ENCODE data around the gene SLCO6A1.
"Not testable (repeated sequence)": the region's sequence is repeated elsewhere in the genome, so short reads cannot be mapped to it uniquely, and the experiment has no call there.

The SLCO6A1 gene

GRCh38 chr5:102498271-102499034, at the start of gene SLCO6A1:
Gene SLCO6A1 (minus strand): TSS chr5:102499001. CDS start chr5:102498844, 157 bp downstream.
- DNase-seq (ENCODE audit: low read depth in 2 of 2): no peak

- DNase-seq (ENCODE audit: low read depth in 2 of 2): no peak
Observed at GRCh38 chr5:102547141-102548035, 48.6 kb upstream of the SLCO6A1 start.

GRCh38 chr5:102545175-102545574, 46.4 kb upstream of the SLCO6A1 start:
- no peak for DNase-seq (ENCODE audit: low read depth in 2 of 2)

- no peak for DNase-seq (ENCODE audit: low read depth in 2 of 2)
Observed at GRCh38 chr5:102542057-102542456, 43.3 kb upstream of the SLCO6A1 start.

GRCh38 chr5:102539996-102540728, 41.4 kb upstream of the SLCO6A1 start:
- DNase-seq (ENCODE audit: low read depth in 2 of 2): no peak

GRCh38 chr5:102539562-102539961, 40.8 kb upstream of the SLCO6A1 start:
- no peak for DNase-seq (ENCODE audit: low read depth in 2 of 2)

- no peak for DNase-seq (ENCODE audit: low read depth in 2 of 2)
Observed at GRCh38 chr5:102537011-102537410, 38.2 kb upstream of the SLCO6A1 start.

- no peak for DNase-seq (ENCODE audit: low read depth in 2 of 2)
Observed at GRCh38 chr5:102536323-102536928, 37.6 kb upstream of the SLCO6A1 start.

GRCh38 chr5:102532123-102532522, 33.3 kb upstream of the SLCO6A1 start:
- DNase-seq (ENCODE audit: low read depth in 2 of 2): no peak

GRCh38 chr5:102531506-102531905, 32.7 kb upstream of the SLCO6A1 start:
- DNase-seq (ENCODE audit: low read depth in 2 of 2): no peak

- DNase-seq (ENCODE audit: low read depth in 2 of 2): no peak
Observed at GRCh38 chr5:102529447-102529846, 30.6 kb upstream of the SLCO6A1 start.

- no peak for DNase-seq (ENCODE audit: low read depth in 2 of 2)
Observed at GRCh38 chr5:102529031-102529430, 30.2 kb upstream of the SLCO6A1 start.

- no peak for DNase-seq (ENCODE audit: low read depth in 2 of 2)
Observed at GRCh38 chr5:102528600-102528999, 29.8 kb upstream of the SLCO6A1 start.

- no peak for DNase-seq (ENCODE audit: low read depth in 2 of 2)
Observed at GRCh38 chr5:102527547-102527946, 28.7 kb upstream of the SLCO6A1 start.

- no peak for DNase-seq (ENCODE audit: low read depth in 2 of 2)
Observed at GRCh38 chr5:102523541-102524175, 24.9 kb upstream of the SLCO6A1 start.

- no peak for DNase-seq (ENCODE audit: low read depth in 2 of 2)
Observed at GRCh38 chr5:102511666-102512065, 12.9 kb upstream of the SLCO6A1 start.

GRCh38 chr5:102491261-102491914, 7.4 kb downstream of the SLCO6A1 start:
- not testable (repeated sequence) for DNase-seq (ENCODE audit: low read depth in 2 of 2)

- DNase-seq (ENCODE audit: low read depth in 2 of 2): no peak
Observed at GRCh38 chr5:102483736-102484135, 15.1 kb downstream of the SLCO6A1 start.

- no peak for DNase-seq (ENCODE audit: low read depth in 2 of 2)
Observed at GRCh38 chr5:102481054-102481715, 17.6 kb downstream of the SLCO6A1 start.

- DNase-seq (ENCODE audit: low read depth in 2 of 2): no peak
Observed at GRCh38 chr5:102453716-102454115, 45.1 kb downstream of the SLCO6A1 start.

All from stimulated activated CD8-positive, alpha-beta memory T cell treated with anti-CD3 and anti-CD28 coated beads, Interleukin-15, amount 100 ng/mL, for 48 hours (primary cell).